SK-N-SH (cell line): ENCODE measurements around the gene FMN1. TPM values are rescaled to one million over a fixed set of nuclear protein-coding genes. Genes with fewer than 3 reads are reported as not detected.
A peak's percentile ranks its signal among the peaks of the same experiment; 100 is the strongest.

Experiments
- CTCF ChIA-PET: fragments of 300-600, 350-600 bp; formaldehyde crosslinking; extraction: SDS; loops from one replicate; lab custom pipeline; 2021; lab: Yijun Ruan, JAX
- POLR2A ChIA-PET: fragments of 350-600 bp; sonication (Branson Sonifier 250); formaldehyde crosslinking; extraction: SDS; loops from one replicate; lab custom pipeline; 2020; ENCODE audit warnings: antibody characterized with exemption, inconsistent platforms; lab: Yijun Ruan, JAX
- DNase-seq: peaks from one replicate; pipeline ENCODE4 v3.0.0; 2012
- H2AFZ ChIP-seq: fragments of 200-600 bp; sonication (generic); 2 replicates; pipeline ENCODE4 v1.8.1; 2016; ENCODE audit warnings: antibody characterized with exemption, mild to moderate bottlenecking, low read depth
- H3F3A ChIP-seq: fragments of 200-600 bp; sonication (generic); replicated peaks from 2 replicates; pipeline ENCODE3; 2016; ENCODE audit warnings: antibody characterized with exemption, mild to moderate bottlenecking; ENCODE audit not compliant: insufficient read depth
- H3K27ac ChIP-seq, 2 experiments: fragments of 200-500 bp in 1 of 2; fragments of 200-600 bp in 1 of 2; sonication (Bioruptor generic) in 1 of 2; sonication (generic), shearing (Covaris generic) in 1 of 2; 2 replicates each; pipeline versions ENCODE4 v1.5.1 to v1.6.1; 2014 to 2016; ENCODE audit warnings: low read depth in 2 of 2, inconsistent platforms in 1 of 2, low read length in 1 of 2, mild to moderate bottlenecking in 1 of 2, mixed read lengths in 1 of 2
- H3K27me3 ChIP-seq: fragments of 200-600 bp; sonication (generic), shearing (Covaris generic); 2 replicates; pipeline ENCODE4 v1.6.1; 2016; ENCODE audit warnings: mixed run types; ENCODE audit not compliant: insufficient read depth
- H3K36me3 ChIP-seq, 2 experiments: fragments of 200-500 bp in 1 of 2; fragments of 200-600 bp in 1 of 2; sonication (Bioruptor generic) in 1 of 2; sonication (generic) in 1 of 2; replicated peaks in 1 of 2; 2 replicates each; pipeline versions ENCODE3 to v1.5.1; 2014 to 2016; ENCODE audit warnings: low read length in 1 of 2, mild to moderate bottlenecking in 1 of 2; ENCODE audit not compliant: insufficient read depth in 2 of 2, control insufficient read depth in 1 of 2
- H3K4me1 ChIP-seq, 2 experiments: fragments of 200-500 bp in 1 of 2; fragments of 200-600 bp in 1 of 2; sonication (Bioruptor generic) in 1 of 2; sonication (generic), shearing (Covaris generic) in 1 of 2; 2 replicates each; pipeline versions ENCODE4 v1.5.1 to v1.6.1; 2014 to 2016; ENCODE audit warnings: low read depth in 1 of 2, low read length in 1 of 2, mixed run types in 1 of 2; ENCODE audit not compliant: insufficient read depth in 2 of 2, control insufficient read depth in 1 of 2
- H3K4me2 ChIP-seq: fragments of 200-600 bp; sonication (generic), shearing (Covaris generic); 2 replicates; pipeline ENCODE4 v1.6.1; 2017; ENCODE audit warnings: mixed run types
- H3K4me3 ChIP-seq, 2 experiments: fragments of 200-500 bp in 1 of 2; fragments of 200-600 bp in 1 of 2; sonication (Bioruptor generic) in 1 of 2; sonication (generic), shearing (Covaris generic) in 1 of 2; 2 replicates each; pipeline versions ENCODE4 v1.5.1 to v1.8.1; 2014 to 2016; ENCODE audit warnings: low read depth in 2 of 2, inconsistent platforms in 1 of 2, low read length in 1 of 2, mild to moderate bottlenecking in 1 of 2, mixed read lengths in 1 of 2, moderate library complexity in 1 of 2
- H3K79me2 ChIP-seq: fragments of 200-600 bp; sonication (generic); 2 replicates; pipeline ENCODE4 v1.8.1; 2017; ENCODE audit warnings: mild to moderate bottlenecking; ENCODE audit not compliant: insufficient read depth
- H3K9ac ChIP-seq: fragments of 200-600 bp; sonication (generic); 2 replicates; pipeline ENCODE4 v1.6.1; 2017; ENCODE audit warnings: mixed run types
- H3K9me2 ChIP-seq: fragments of 200-600 bp; sonication (generic); 2 replicates; pipeline ENCODE4 v1.6.1; 2017; ENCODE audit warnings: mixed run types
- H3K9me3 ChIP-seq: fragments of 200-600 bp; sonication (generic); 2 replicates; pipeline ENCODE4 v1.6.1; 2017; ENCODE audit warnings: mixed run types, mild to moderate bottlenecking, moderate library complexity
- H4K20me1 ChIP-seq: fragments of 200-600 bp; sonication (generic); 2 replicates; pipeline ENCODE4 v1.6.1; 2017; ENCODE audit warnings: mild to moderate bottlenecking, mixed run types; ENCODE audit not compliant: insufficient read depth
- EP300 ChIP-seq, 2 experiments: IDR thresholded peaks; 2 replicates each; pipeline versions ENCODE4 v1.4.0 to v1.6.1; 2012; ENCODE audit warnings: borderline replicate concordance in 1 of 2, low read depth in 1 of 2, low read length in 1 of 2
- FOSL2 ChIP-seq: IDR thresholded peaks from 2 replicates; pipeline ENCODE4 v1.4.0; 2012; ENCODE audit warnings: low read depth, mild to moderate bottlenecking, moderate library complexity, borderline replicate concordance
- FOXM1 ChIP-seq: IDR thresholded peaks from 2 replicates; pipeline ENCODE4 v1.4.0; 2012; ENCODE audit warnings: low read depth, mild to moderate bottlenecking
- GABPA ChIP-seq: IDR thresholded peaks from 2 replicates; pipeline ENCODE4 v1.4.0; 2012; ENCODE audit warnings: low read depth, mild to moderate bottlenecking
- GATA2 ChIP-seq: sonication (generic); formaldehyde crosslinking; IDR thresholded peaks from 2 replicates; pipeline ENCODE4 v1.5.0; 2020; ENCODE audit warnings: mild to moderate bottlenecking, missing genetic modification reagents
- NFIC ChIP-seq: IDR thresholded peaks from 2 replicates; pipeline ENCODE4 v1.4.0; 2012; ENCODE audit warnings: borderline replicate concordance
- POLR2AphosphoS5 ChIP-seq: IDR thresholded peaks from 2 replicates; pipeline ENCODE4 v1.6.1; 2012; ENCODE audit warnings: low read depth, low read length
- SMC3 ChIP-seq: IDR thresholded peaks from 2 replicates; pipeline ENCODE4 v1.6.1; 2012; ENCODE audit warnings: low read depth, low read length, improper control_type of control experiment
- WGBS: methylation state at CpG from one replicate; pipeline ENCODE4 v1.1.6; 2017; ENCODE audit warnings: low lambda C conversion rate; 5-methylcytosine and 5-hydroxymethylcytosine counted together
- polyA plus RNA-seq, 3 experiments: library from polyadenylated mRNA; depleted of rRNA; stranded (reverse); fragments of >200 nt; gene quantifications; 2 replicates each; pipeline ENCODE4 v1.2.3, GENCODE V29; 2012
- TF ChIP-seq, protein P1 (sequence below): fragments of 150-350 bp; IDR thresholded peaks from 2 replicates; pipeline ENCODE4 v1.6.1; 2017; ENCODE audit warnings: antibody characterized with exemption, low read length, low read depth, borderline replicate concordance
- TF ChIP-seq, protein P2 (sequence below): IDR thresholded peaks from 2 replicates; pipeline ENCODE4; 2012
- TF ChIP-seq, protein P3 (sequence below): fragments of 200-600 bp; sonication (generic); IDR thresholded peaks from 2 replicates; pipeline ENCODE4 v1.6.1; 2017; ENCODE audit warnings: antibody characterized with exemption, mild to moderate bottlenecking, moderate library complexity
- TF ChIP-seq, protein P4 (sequence below): fragments of 150-350 bp; IDR thresholded peaks from 2 replicates; pipeline ENCODE4 v1.6.1; 2016; ENCODE audit warnings: mild to moderate bottlenecking, low read depth, low read length
- TF ChIP-seq, protein P5 (sequence below): IDR thresholded peaks from 2 replicates; pipeline ENCODE4 v1.6.1; 2012; ENCODE audit warnings: mild to moderate bottlenecking, low read depth, low read length, moderate library complexity
- TF ChIP-seq, protein P6 (sequence below): IDR thresholded peaks from 2 replicates; pipeline ENCODE4 v1.4.0; 2012; ENCODE audit warnings: low read depth

The FMN1 gene
- polyA plus RNA-seq, 1 of the 3 experiments (the other 2 are of a cell fraction): 9.1 TPM

DNA sequence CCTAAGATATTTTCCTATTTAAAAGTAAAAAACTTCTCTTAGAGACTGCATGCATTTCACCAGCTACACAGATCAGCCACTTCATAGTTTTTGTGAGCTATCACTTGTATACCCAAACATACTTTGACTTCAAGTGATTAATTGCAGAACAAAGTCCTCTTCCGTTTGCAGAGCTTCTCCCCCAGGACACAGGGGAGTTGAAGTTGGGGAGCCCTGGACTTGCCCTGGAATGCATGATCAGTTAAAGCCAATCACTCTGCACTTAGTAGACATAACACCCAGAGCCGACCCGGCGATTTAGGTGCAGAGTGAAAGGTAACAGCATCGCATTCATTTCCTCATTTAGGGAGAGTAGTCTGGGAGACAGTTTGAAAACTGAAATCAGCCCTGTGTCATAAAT, 406.6 kb downstream of the FMN1 start:
- H3K4me2 ChIP-seq: no peak overlapping the region
- H3K4me1 ChIP-seq: peaks cover 0 to 3% of the 10 kb centered on the region in 2 experiments; a peak in 2 of 4 replicates
- TF ChIP-seq EP300 (IDR thresholded peaks at IDR 0.05; ENCODE audit: borderline replicate concordance in 1 of 2, low read depth in 1 of 2, low read length in 1 of 2) (no peak), FOSL2 (no peak), NFIC (no peak), POLR2AphosphoS5 (no peak), GABPA (no peak), FOXM1 (no peak)
- TF ChIP-seq, protein P1, sequence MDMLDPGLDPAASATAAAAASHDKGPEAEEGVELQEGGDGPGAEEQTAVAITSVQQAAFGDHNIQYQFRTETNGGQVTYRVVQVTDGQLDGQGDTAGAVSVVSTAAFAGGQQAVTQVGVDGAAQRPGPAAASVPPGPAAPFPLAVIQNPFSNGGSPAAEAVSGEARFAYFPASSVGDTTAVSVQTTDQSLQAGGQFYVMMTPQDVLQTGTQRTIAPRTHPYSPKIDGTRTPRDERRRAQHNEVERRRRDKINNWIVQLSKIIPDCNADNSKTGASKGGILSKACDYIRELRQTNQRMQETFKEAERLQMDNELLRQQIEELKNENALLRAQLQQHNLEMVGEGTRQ: no peak
- TF ChIP-seq, protein P2, sequence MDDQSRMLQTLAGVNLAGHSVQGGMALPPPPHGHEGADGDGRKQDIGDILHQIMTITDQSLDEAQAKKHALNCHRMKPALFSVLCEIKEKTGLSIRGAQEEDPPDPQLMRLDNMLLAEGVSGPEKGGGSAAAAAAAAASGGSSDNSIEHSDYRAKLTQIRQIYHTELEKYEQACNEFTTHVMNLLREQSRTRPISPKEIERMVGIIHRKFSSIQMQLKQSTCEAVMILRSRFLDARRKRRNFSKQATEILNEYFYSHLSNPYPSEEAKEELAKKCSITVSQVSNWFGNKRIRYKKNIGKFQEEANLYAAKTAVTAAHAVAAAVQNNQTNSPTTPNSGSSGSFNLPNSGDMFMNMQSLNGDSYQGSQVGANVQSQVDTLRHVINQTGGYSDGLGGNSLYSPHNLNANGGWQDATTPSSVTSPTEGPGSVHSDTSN: no peak
- TF ChIP-seq, protein P3, sequence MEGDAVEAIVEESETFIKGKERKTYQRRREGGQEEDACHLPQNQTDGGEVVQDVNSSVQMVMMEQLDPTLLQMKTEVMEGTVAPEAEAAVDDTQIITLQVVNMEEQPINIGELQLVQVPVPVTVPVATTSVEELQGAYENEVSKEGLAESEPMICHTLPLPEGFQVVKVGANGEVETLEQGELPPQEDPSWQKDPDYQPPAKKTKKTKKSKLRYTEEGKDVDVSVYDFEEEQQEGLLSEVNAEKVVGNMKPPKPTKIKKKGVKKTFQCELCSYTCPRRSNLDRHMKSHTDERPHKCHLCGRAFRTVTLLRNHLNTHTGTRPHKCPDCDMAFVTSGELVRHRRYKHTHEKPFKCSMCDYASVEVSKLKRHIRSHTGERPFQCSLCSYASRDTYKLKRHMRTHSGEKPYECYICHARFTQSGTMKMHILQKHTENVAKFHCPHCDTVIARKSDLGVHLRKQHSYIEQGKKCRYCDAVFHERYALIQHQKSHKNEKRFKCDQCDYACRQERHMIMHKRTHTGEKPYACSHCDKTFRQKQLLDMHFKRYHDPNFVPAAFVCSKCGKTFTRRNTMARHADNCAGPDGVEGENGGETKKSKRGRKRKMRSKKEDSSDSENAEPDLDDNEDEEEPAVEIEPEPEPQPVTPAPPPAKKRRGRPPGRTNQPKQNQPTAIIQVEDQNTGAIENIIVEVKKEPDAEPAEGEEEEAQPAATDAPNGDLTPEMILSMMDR: no peak
- DNase-seq: no peak
- no peak overlapping the region for H3K27ac ChIP-seq
- H3K27me3 ChIP-seq: no peaks in the 10 kb centered on the region
- ChIA-PET CTCF (interaction anchor here (1.6 kb wide), 1 partner anchor 56 kb away, joined by 5 read pairs; no protein-coding TSS in a partner anchor), POLR2A (no interaction called here)
- no peaks in the 10 kb centered on the region for H3K79me2 ChIP-seq
- H4K20me1 ChIP-seq: no peaks in the 10 kb centered on the region
- no peak overlapping the region for H3K4me3 ChIP-seq
- no peak overlapping the region for H2AFZ ChIP-seq
- H3F3A ChIP-seq: peaks cover 27% of the 10 kb centered on the region
- no peak overlapping the region for H3K9ac ChIP-seq
- H3K9me3 ChIP-seq: no peaks in the 10 kb centered on the region
- 98% methylated on average over 5 of the region's 5 CpGs for WGBS
- peaks cover 13 to 67% of the 10 kb centered on the region in 2 experiments for H3K36me3 ChIP-seq
- no peaks in the 10 kb centered on the region for H3K9me2 ChIP-seq

DNA sequence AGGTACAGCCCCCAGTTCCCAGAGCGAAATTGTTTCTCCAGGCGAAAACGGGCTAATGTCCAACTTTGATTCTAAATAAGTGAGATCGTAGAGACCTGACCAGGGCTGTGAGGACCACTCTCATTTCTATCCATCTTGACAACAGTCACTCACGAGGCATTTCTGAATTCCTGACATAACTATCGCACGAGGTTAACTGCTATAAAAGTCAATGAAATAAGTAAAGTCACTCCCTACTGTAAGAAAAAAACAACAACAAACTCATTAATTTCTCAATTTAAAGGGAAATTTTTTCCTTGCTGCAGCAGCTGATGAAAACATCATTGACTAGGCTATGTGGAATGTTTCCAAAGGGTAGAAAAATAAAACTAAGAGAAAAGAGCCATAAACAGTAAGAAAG, 407.6 kb downstream of the FMN1 start:
- TF ChIP-seq SMC3: no peak
- no peak for TF ChIP-seq GATA2 (CRISPR knock-in tag)
- TF ChIP-seq, protein P4, sequence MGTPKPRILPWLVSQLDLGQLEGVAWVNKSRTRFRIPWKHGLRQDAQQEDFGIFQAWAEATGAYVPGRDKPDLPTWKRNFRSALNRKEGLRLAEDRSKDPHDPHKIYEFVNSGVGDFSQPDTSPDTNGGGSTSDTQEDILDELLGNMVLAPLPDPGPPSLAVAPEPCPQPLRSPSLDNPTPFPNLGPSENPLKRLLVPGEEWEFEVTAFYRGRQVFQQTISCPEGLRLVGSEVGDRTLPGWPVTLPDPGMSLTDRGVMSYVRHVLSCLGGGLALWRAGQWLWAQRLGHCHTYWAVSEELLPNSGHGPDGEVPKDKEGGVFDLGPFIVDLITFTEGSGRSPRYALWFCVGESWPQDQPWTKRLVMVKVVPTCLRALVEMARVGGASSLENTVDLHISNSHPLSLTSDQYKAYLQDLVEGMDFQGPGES: no peak
- TF ChIP-seq, protein P5, sequence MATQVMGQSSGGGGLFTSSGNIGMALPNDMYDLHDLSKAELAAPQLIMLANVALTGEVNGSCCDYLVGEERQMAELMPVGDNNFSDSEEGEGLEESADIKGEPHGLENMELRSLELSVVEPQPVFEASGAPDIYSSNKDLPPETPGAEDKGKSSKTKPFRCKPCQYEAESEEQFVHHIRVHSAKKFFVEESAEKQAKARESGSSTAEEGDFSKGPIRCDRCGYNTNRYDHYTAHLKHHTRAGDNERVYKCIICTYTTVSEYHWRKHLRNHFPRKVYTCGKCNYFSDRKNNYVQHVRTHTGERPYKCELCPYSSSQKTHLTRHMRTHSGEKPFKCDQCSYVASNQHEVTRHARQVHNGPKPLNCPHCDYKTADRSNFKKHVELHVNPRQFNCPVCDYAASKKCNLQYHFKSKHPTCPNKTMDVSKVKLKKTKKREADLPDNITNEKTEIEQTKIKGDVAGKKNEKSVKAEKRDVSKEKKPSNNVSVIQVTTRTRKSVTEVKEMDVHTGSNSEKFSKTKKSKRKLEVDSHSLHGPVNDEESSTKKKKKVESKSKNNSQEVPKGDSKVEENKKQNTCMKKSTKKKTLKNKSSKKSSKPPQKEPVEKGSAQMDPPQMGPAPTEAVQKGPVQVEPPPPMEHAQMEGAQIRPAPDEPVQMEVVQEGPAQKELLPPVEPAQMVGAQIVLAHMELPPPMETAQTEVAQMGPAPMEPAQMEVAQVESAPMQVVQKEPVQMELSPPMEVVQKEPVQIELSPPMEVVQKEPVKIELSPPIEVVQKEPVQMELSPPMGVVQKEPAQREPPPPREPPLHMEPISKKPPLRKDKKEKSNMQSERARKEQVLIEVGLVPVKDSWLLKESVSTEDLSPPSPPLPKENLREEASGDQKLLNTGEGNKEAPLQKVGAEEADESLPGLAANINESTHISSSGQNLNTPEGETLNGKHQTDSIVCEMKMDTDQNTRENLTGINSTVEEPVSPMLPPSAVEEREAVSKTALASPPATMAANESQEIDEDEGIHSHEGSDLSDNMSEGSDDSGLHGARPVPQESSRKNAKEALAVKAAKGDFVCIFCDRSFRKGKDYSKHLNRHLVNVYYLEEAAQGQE: no peak
- TF ChIP-seq, protein P6, sequence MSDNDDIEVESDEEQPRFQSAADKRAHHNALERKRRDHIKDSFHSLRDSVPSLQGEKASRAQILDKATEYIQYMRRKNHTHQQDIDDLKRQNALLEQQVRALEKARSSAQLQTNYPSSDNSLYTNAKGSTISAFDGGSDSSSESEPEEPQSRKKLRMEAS: no peak
- TF ChIP-seq, all 33 proteins: peak for 0
- H3F3A ChIP-seq: peaks cover 27% of the 10 kb centered on the region
- DNase-seq: no peak
- no peak overlapping the region for H3K4me3 ChIP-seq
- H3K9me3 ChIP-seq: no peaks in the 10 kb centered on the region
- H3K79me2 ChIP-seq: no peaks in the 10 kb centered on the region
- ChIA-PET POLR2A (no interaction called here), CTCF (interaction anchor here (1.2 to 1.6 kb wide), 3 partner anchors 57 to 125 kb away, joined by 4 to 5 read pairs (median 5); no protein-coding TSS in a partner anchor)
- H4K20me1 ChIP-seq: no peaks in the 10 kb centered on the region
- peaks cover 10 to 70% of the 10 kb centered on the region in 2 experiments for H3K36me3 ChIP-seq
- H3K27me3 ChIP-seq: no peaks in the 10 kb centered on the region
- H3K4me2 ChIP-seq: no peak overlapping the region
- H3K4me1 ChIP-seq: peaks cover 0 to 3% of the 10 kb centered on the region in 2 experiments; a peak in 2 of 4 replicates
- WGBS: 94% methylated on average over 7 of the region's 7 CpGs
- no peak overlapping the region for H2AFZ ChIP-seq
- H3K9me2 ChIP-seq: no peaks in the 10 kb centered on the region
- H3K27ac ChIP-seq: peak overlapping the region in 1 of 2 experiments; percentile 15; a peak in 2 of 4 replicates
- no peak overlapping the region for H3K9ac ChIP-seq
